HepG2 (cell line): ENCODE measurements around the gene EIF6. TPM values are rescaled to one million over a fixed set of nuclear protein-coding genes. Genes with fewer than 3 reads are reported as not detected.

Source experiments
- AGO2 ChIP-seq: fragments of 200-400 bp; formaldehyde crosslinking; optimal IDR thresholded peaks from 2 replicates; pipeline ENCODE3; 2017; ENCODE audit warnings: mild to moderate bottlenecking, low read depth, low read length, moderate library complexity
- CAMTA2 ChIP-seq: sonication (generic); formaldehyde crosslinking; IDR thresholded peaks from 2 replicates; pipeline ENCODE4 v1.4.0; 2020; ENCODE audit warnings: mild to moderate bottlenecking, missing genetic modification reagents, borderline replicate concordance
- IKZF1 ChIP-seq: fragments of 450-650 bp; IDR thresholded peaks from 2 replicates; pipeline ENCODE4 v1.7.1; 2016
- KDM5A ChIP-seq: fragments of 200-600 bp; sonication (generic); IDR thresholded peaks from 2 replicates; pipeline ENCODE4 v1.7.0; 2018; ENCODE audit warnings: antibody characterized with exemption, mild to moderate bottlenecking, low read length, borderline replicate concordance
- KIAA2018 ChIP-seq: sonication (generic); formaldehyde crosslinking; IDR thresholded peaks from 2 replicates; pipeline ENCODE4 v1.5.0; 2020; ENCODE audit warnings: mild to moderate bottlenecking, missing genetic modification reagents, borderline replicate concordance
- NCOR1 ChIP-seq: fragments of 200-600 bp; sonication (generic); IDR thresholded peaks from 2 replicates; pipeline ENCODE4 v1.7.0; 2017; ENCODE audit warnings: antibody characterized with exemption, low read length, borderline replicate concordance
- RAD21 ChIP-seq: fragments of 450-650 bp; formaldehyde crosslinking; IDR thresholded peaks from 2 replicates; pipeline ENCODE4 v1.5.0; 2020; ENCODE audit warnings: mild to moderate bottlenecking
- SAFB2 ChIP-seq: sonication (generic); formaldehyde crosslinking; IDR thresholded peaks from 2 replicates; pipeline ENCODE4 v1.5.1; 2020; ENCODE audit warnings: missing genetic modification reagents, low read depth, mild to moderate bottlenecking, borderline replicate concordance
- SP1 ChIP-seq, 2 experiments: fragments of 450-650 bp in 1 of 2; sonication (generic) in 1 of 2; formaldehyde crosslinking in 1 of 2; IDR thresholded peaks; 2 replicates each; pipeline versions ENCODE4 v1.4.0 to v1.6.1; 2016 to 2020; ENCODE audit warnings: missing genetic modification reagents in 1 of 2
- SRSF9 ChIP-seq: fragments of 200-400 bp; formaldehyde crosslinking; IDR thresholded peaks from 2 replicates; pipeline ENCODE4 v1.6.1; 2018; ENCODE audit warnings: borderline replicate concordance, mild to moderate bottlenecking, low read depth, low read length; ENCODE audit not compliant: insufficient read depth, poor library complexity, severe bottlenecking
- ZNF253 ChIP-seq: sonication (generic); formaldehyde crosslinking; IDR thresholded peaks from 2 replicates; pipeline ENCODE4 v1.8.0; 2022; ENCODE audit warnings: mild to moderate bottlenecking, missing genetic modification reagents, borderline replicate concordance
- ZNF280B ChIP-seq: sonication (generic); formaldehyde crosslinking; IDR thresholded peaks from 2 replicates; pipeline ENCODE4 v1.5.0; 2020; ENCODE audit warnings: missing genetic modification reagents, mild to moderate bottlenecking, borderline replicate concordance
- ZNF343 ChIP-seq: sonication (generic); formaldehyde crosslinking; IDR thresholded peaks from 2 replicates; pipeline ENCODE4 v1.4.0; 2020; ENCODE audit warnings: mild to moderate bottlenecking, missing genetic modification reagents
- ZNF382 ChIP-seq: sonication (generic); formaldehyde crosslinking; IDR thresholded peaks from 2 replicates; pipeline ENCODE4 v1.5.0; 2020; ENCODE audit warnings: missing genetic modification reagents, mild to moderate bottlenecking, borderline replicate concordance
- ZNF546 ChIP-seq: sonication (generic); formaldehyde crosslinking; conservative IDR thresholded peaks from 2 replicates; pipeline ENCODE4 v1.8.1; 2023; ENCODE audit warnings: mild to moderate bottlenecking, missing genetic modification reagents
- ZNF570 ChIP-seq: sonication (generic); formaldehyde crosslinking; IDR thresholded peaks from 2 replicates; pipeline ENCODE4 v1.4.0; 2020; ENCODE audit warnings: mild to moderate bottlenecking, missing genetic modification reagents, borderline replicate concordance
- ZNF619 ChIP-seq: sonication (generic); formaldehyde crosslinking; IDR thresholded peaks from 2 replicates; pipeline ENCODE4 v1.4.0; 2020; ENCODE audit warnings: mild to moderate bottlenecking, missing genetic modification reagents
- ZNF792 ChIP-seq: IDR thresholded peaks from 2 replicates; pipeline ENCODE4 v1.6.1; 2016
- polyA plus RNA-seq, 8 experiments: library from polyadenylated mRNA; depleted of rRNA in 3 of 8; stranded (reverse) in 7 of 8; unstranded in 1 of 8; fragments of >200 nt; fragmentation: Illumina TruSeq in 4 of 8; extraction: Trizol in 4 of 8; gene quantifications; 2 replicates each; pipeline versions ENCODE4 v1.2.1 to v1.2.3, GENCODE V29; 2011 to 2016; ENCODE audit warnings: low read depth in 4 of 8, missing spikeins in 1 of 8, mixed read lengths in 1 of 8; ENCODE audit not compliant: insufficient read depth in 1 of 8
- total RNA-seq, 5 experiments: library from RNA; depleted of rRNA; stranded (reverse); fragments of >200 nt; fragmentation: Illumina TruSeq; extraction: Trizol; gene quantifications; 2 replicates each; pipeline ENCODE4 v1.2.3, GENCODE V29; 2016; ENCODE audit warnings: low read depth in 1 of 5

The EIF6 gene
- total and polyA plus RNA-seq, 2 of the 13 experiments (the other 11 are each of a cell fraction or from before 2014, with no cell fraction given), result 462 to 466 TPM

GRCh38 chr20:35277531-35278395 is 6.8 kb downstream of the EIF6 start, which contains the start of gene MMP24OS (continued):
- no peak for TF ChIP-seq ZNF546 (CRISPR knock-in tag)
- no peak for TF ChIP-seq ZNF570 (CRISPR knock-in tag)
- no peak for TF ChIP-seq SRSF9
- TF ChIP-seq RAD21 (CRISPR knock-in tag), result no peak; the same call in 1 of the 2 replicates
- TF ChIP-seq ZNF792 (CRISPR knock-in tag), result no peak
- no peak for TF ChIP-seq CAMTA2 (CRISPR knock-in tag)
- no peak for TF ChIP-seq KIAA2018 (CRISPR knock-in tag)
- no peak for TF ChIP-seq NCOR1
- TF ChIP-seq ZNF280B (CRISPR knock-in tag), result no peak
- no peak for TF ChIP-seq ZNF253 (CRISPR knock-in tag)
- TF ChIP-seq ZNF619, result no peak
- TF ChIP-seq SP1 (IDR thresholded peaks at IDR 0.05), result no peak
- no peak for TF ChIP-seq SP1 (CRISPR knock-in tag; IDR thresholded peaks at IDR 0.05)
- no peak for TF ChIP-seq SAFB2 (CRISPR knock-in tag)
- no peak for TF ChIP-seq IKZF1
- peak; percentile 99 for TF ChIP-seq AGO2
- TF ChIP-seq KDM5A, result no peak
- TF ChIP-seq ZNF343 (CRISPR knock-in tag), result no peak
- no peak for TF ChIP-seq ZNF382 (CRISPR knock-in tag)
